ENCODE data around the gene JAKMIP3.

Gene JAKMIP3

GRCh38 chr10:132065491-132066105 is at the start of gene JAKMIP3:
JAKMIP3 (plus strand) TSS chr10:132065946; CDS start chr10:132104809, 38,863 bp downstream.
- DNase-seq = no peak

- DNase-seq = no peak
Observed at GRCh38 chr10:132016514-132016913, 49.2 kb upstream of the JAKMIP3 start.

- DNase-seq = no peak
Observed at GRCh38 chr10:132018446-132018845, 47.3 kb upstream of the JAKMIP3 start.

- DNase-seq = no peak
Observed at GRCh38 chr10:132019366-132019765, 46.4 kb upstream of the JAKMIP3 start.

- DNase-seq = no peak
Observed at GRCh38 chr10:132020456-132020855, 45.3 kb upstream of the JAKMIP3 start.

- DNase-seq = no peak
Observed at GRCh38 chr10:132021046-132021445, 44.7 kb upstream of the JAKMIP3 start.

- DNase-seq = no peak
Observed at GRCh38 chr10:132021504-132022143, 44.1 kb upstream of the JAKMIP3 start.

- DNase-seq = no peak
Observed at GRCh38 chr10:132022241-132022640, 43.5 kb upstream of the JAKMIP3 start.

- peak in 1 of 2 experiments; percentile 51 for DNase-seq
Observed at GRCh38 chr10:132023092-132023811, 42.5 kb upstream of the JAKMIP3 start.

- no peak for DNase-seq
Observed at GRCh38 chr10:132027423-132027983, 38.2 kb upstream of the JAKMIP3 start.

- DNase-seq = no peak
Observed at GRCh38 chr10:132028706-132029105, 37.0 kb upstream of the JAKMIP3 start.

- no peak for DNase-seq
Observed at GRCh38 chr10:132030898-132031463, 34.8 kb upstream of the JAKMIP3 start.

- DNase-seq = no peak
Observed at GRCh38 chr10:132033632-132034031, 32.1 kb upstream of the JAKMIP3 start.

- DNase-seq = no peak
Observed at GRCh38 chr10:132035476-132035875, 30.3 kb upstream of the JAKMIP3 start.

GRCh38 chr10:132036153-132036886 is 29.4 kb upstream of the JAKMIP3 start:
- DNase-seq = no peak

- DNase-seq = no peak
Observed at GRCh38 chr10:132036887-132037675, 28.7 kb upstream of the JAKMIP3 start.

GRCh38 chr10:132037676-132037975 is 28.1 kb upstream of the JAKMIP3 start:
- no peak for DNase-seq

- DNase-seq = no peak
Observed at GRCh38 chr10:132039371-132039770, 26.4 kb upstream of the JAKMIP3 start.

GRCh38 chr10:132040046-132040445 is 25.7 kb upstream of the JAKMIP3 start:
- no peak for DNase-seq

- DNase-seq = no peak
Observed at GRCh38 chr10:132041340-132041739, 24.4 kb upstream of the JAKMIP3 start.

GRCh38 chr10:132043861-132044695 is 21.7 kb upstream of the JAKMIP3 start:
- no peak for DNase-seq

Data from NCI-H446 (cell line).